ENCODE measurements around the gene DOK7.

DOK7 gene

GRCh38 chr4:3518511-3518880, 55.4 kb downstream of the DOK7 start:
- no peak overlapping the region for H4K91ac ChIP-seq (ENCODE audit: low read depth, low read length)
- no peaks in the 10 kb centered on the region for H3K4me1 ChIP-seq (ENCODE audit: control insufficient read depth in 1 of 2, insufficient read depth in 2 of 2, low read length in 2 of 2)
- no peak overlapping the region for H3K27ac ChIP-seq (ENCODE audit: low read depth, low read length)
- no peak overlapping the region for H3K4me2 ChIP-seq (ENCODE audit: low read length)
- no peak overlapping the region for H2BK120ac ChIP-seq (ENCODE audit: insufficient read depth, low read length, poor library complexity)
- H2BK12ac ChIP-seq (ENCODE audit: low read length): no peak overlapping the region
- H3K27me3 ChIP-seq (ENCODE audit: insufficient read depth, low read length): no peaks in the 10 kb centered on the region
- H4K12ac ChIP-seq (ENCODE audit: low read depth, low read length): no peak overlapping the region
- peaks cover 90 to 94% of the 10 kb centered on the region in 2 experiments for H3K36me3 ChIP-seq (ENCODE audit: control insufficient read depth in 1 of 2, insufficient read depth in 2 of 2, low read length in 2 of 2)
- H3K79me1 ChIP-seq (ENCODE audit: low read length): no peaks in the 10 kb centered on the region
- WGBS (ENCODE audit: extremely low coverage, insufficient coverage, insufficient read length): no CpG with 5 or more reads among the region's 11 CpGs
- no peak overlapping the region for H3K4ac ChIP-seq (ENCODE audit: low read depth, low read length)
- H4K8ac ChIP-seq (ENCODE audit: low read depth, low read length): no peak overlapping the region
- no peak overlapping the region for H3K14ac ChIP-seq (ENCODE audit: low read length)
- no peak overlapping the region for H2AFZ ChIP-seq (ENCODE audit: insufficient read depth, low read length, poor library complexity)
- H3K23ac ChIP-seq (ENCODE audit: low read length): no peak overlapping the region
- H3K79me2 ChIP-seq (ENCODE audit: control insufficient read depth, insufficient read depth, low read length, poor library complexity): no peaks in the 10 kb centered on the region
- no peak overlapping the region for H3K4me3 ChIP-seq (ENCODE audit: low read depth, low read length)
- no peak overlapping the region for H3K18ac ChIP-seq (ENCODE audit: low read length)
- no peak overlapping the region for H3K9ac ChIP-seq (ENCODE audit: low read length)
- no peak for DNase-seq
- no peak overlapping the region for H2BK5ac ChIP-seq (ENCODE audit: low read depth, low read length, poor library complexity)
- H3K9me3 ChIP-seq (ENCODE audit: insufficient read depth, low read depth, low read length): no peaks in the 10 kb centered on the region
- H2AK5ac ChIP-seq (ENCODE audit: low read length): no peak overlapping the region

GRCh38 chr4:3518941-3519340, 55.8 kb downstream of the DOK7 start:
- H3K36me3 ChIP-seq (ENCODE audit: control insufficient read depth in 1 of 2, insufficient read depth in 2 of 2, low read length in 2 of 2): peaks cover 89 to 93% of the 10 kb centered on the region in 2 experiments
- H3K4me1 ChIP-seq (ENCODE audit: control insufficient read depth in 1 of 2, insufficient read depth in 2 of 2, low read length in 2 of 2): no peaks in the 10 kb centered on the region
- H2AFZ ChIP-seq (ENCODE audit: insufficient read depth, low read length, poor library complexity): no peak overlapping the region
- H3K27ac ChIP-seq (ENCODE audit: low read depth, low read length): no peak overlapping the region
- no peak overlapping the region for H2AK5ac ChIP-seq (ENCODE audit: low read length)
- H3K4me2 ChIP-seq (ENCODE audit: low read length): no peak overlapping the region
- H2BK120ac ChIP-seq (ENCODE audit: insufficient read depth, low read length, poor library complexity): no peak overlapping the region
- no peaks in the 10 kb centered on the region for H3K79me2 ChIP-seq (ENCODE audit: control insufficient read depth, insufficient read depth, low read length, poor library complexity)
- no peak overlapping the region for H2BK5ac ChIP-seq (ENCODE audit: low read depth, low read length, poor library complexity)
- H3K4ac ChIP-seq (ENCODE audit: low read depth, low read length): no peak overlapping the region
- H3K79me1 ChIP-seq (ENCODE audit: low read length): no peaks in the 10 kb centered on the region
- H3K27me3 ChIP-seq (ENCODE audit: insufficient read depth, low read length): no peaks in the 10 kb centered on the region
- no peak overlapping the region for H3K14ac ChIP-seq (ENCODE audit: low read length)
- H2BK12ac ChIP-seq (ENCODE audit: low read length): no peak overlapping the region
- no peak overlapping the region for H3K9ac ChIP-seq (ENCODE audit: low read length)
- no peak overlapping the region for H4K8ac ChIP-seq (ENCODE audit: low read depth, low read length)
- no peak overlapping the region for H3K18ac ChIP-seq (ENCODE audit: low read length)
- WGBS (ENCODE audit: extremely low coverage, insufficient coverage, insufficient read length): no CpG with 5 or more reads among the region's 18 CpGs
- H4K91ac ChIP-seq (ENCODE audit: low read depth, low read length): no peak overlapping the region
- H3K9me3 ChIP-seq (ENCODE audit: insufficient read depth, low read depth, low read length): no peaks in the 10 kb centered on the region
- no peak overlapping the region for H3K4me3 ChIP-seq (ENCODE audit: low read depth, low read length)
- H4K12ac ChIP-seq (ENCODE audit: low read depth, low read length): no peak overlapping the region
- no peak for DNase-seq
- no peak overlapping the region for H3K23ac ChIP-seq (ENCODE audit: low read length)

GRCh38 chr4:3519468-3520264, 56.6 kb downstream of the DOK7 start:
- Histone ChIP-seq H3K23ac (ENCODE audit: low read length) (no peak overlapping the region), H3K4me2 (ENCODE audit: low read length) (no peak overlapping the region), H3K14ac (ENCODE audit: low read length) (no peak overlapping the region), H2BK120ac (ENCODE audit: insufficient read depth, low read length, poor library complexity) (no peak overlapping the region), H3K79me1 (ENCODE audit: low read length) (no peaks in the 10 kb centered on the region), H3K27ac (ENCODE audit: low read depth, low read length) (no peak overlapping the region), H3K18ac (ENCODE audit: low read length) (no peak overlapping the region), H3K9me3 (ENCODE audit: insufficient read depth, low read depth, low read length) (no peaks in the 10 kb centered on the region), H2AFZ (ENCODE audit: insufficient read depth, low read length, poor library complexity) (no peak overlapping the region), H3K27me3 (ENCODE audit: insufficient read depth, low read length) (no peaks in the 10 kb centered on the region), H3K4ac (ENCODE audit: low read depth, low read length) (no peak overlapping the region), H4K12ac (ENCODE audit: low read depth, low read length) (no peak overlapping the region), H3K36me3 (ENCODE audit: control insufficient read depth in 1 of 2, insufficient read depth in 2 of 2, low read length in 2 of 2) (peaks cover 89 to 93% of the 10 kb centered on the region in 2 experiments), H2AK5ac (ENCODE audit: low read length) (no peak overlapping the region), H3K79me2 (ENCODE audit: control insufficient read depth, insufficient read depth, low read length, poor library complexity) (no peaks in the 10 kb centered on the region), H3K4me1 (ENCODE audit: control insufficient read depth in 1 of 2, insufficient read depth in 2 of 2, low read length in 2 of 2) (no peaks in the 10 kb centered on the region), H2BK12ac (ENCODE audit: low read length) (no peak overlapping the region), H3K4me3 (ENCODE audit: low read depth, low read length) (no peak overlapping the region), H4K8ac (ENCODE audit: low read depth, low read length) (no peak overlapping the region), H3K9ac (ENCODE audit: low read length) (no peak overlapping the region), H4K91ac (ENCODE audit: low read depth, low read length) (no peak overlapping the region), H2BK5ac (ENCODE audit: low read depth, low read length, poor library complexity) (no peak overlapping the region)
- no peak for DNase-seq
- no CpG with 5 or more reads among the region's 23 CpGs for WGBS (ENCODE audit: extremely low coverage, insufficient coverage, insufficient read length)

- Histone ChIP-seq H3K79me1 (ENCODE audit: low read length) (no peaks in the 10 kb centered on the region), H3K9me3 (ENCODE audit: insufficient read depth, low read depth, low read length) (no peaks in the 10 kb centered on the region), H3K14ac (ENCODE audit: low read length) (no peak overlapping the region), H3K4me1 (ENCODE audit: control insufficient read depth in 1 of 2, insufficient read depth in 2 of 2, low read length in 2 of 2) (no peaks in the 10 kb centered on the region), H2BK120ac (ENCODE audit: insufficient read depth, low read length, poor library complexity) (no peak overlapping the region), H4K12ac (ENCODE audit: low read depth, low read length) (no peak overlapping the region), H3K79me2 (ENCODE audit: control insufficient read depth, insufficient read depth, low read length, poor library complexity) (no peaks in the 10 kb centered on the region), H3K23ac (ENCODE audit: low read length) (no peak overlapping the region), H3K4ac (ENCODE audit: low read depth, low read length) (no peak overlapping the region), H2BK12ac (ENCODE audit: low read length) (no peak overlapping the region), H3K4me3 (ENCODE audit: low read depth, low read length) (no peak overlapping the region), H4K91ac (ENCODE audit: low read depth, low read length) (no peak overlapping the region), H3K9ac (ENCODE audit: low read length) (no peak overlapping the region), H2AK5ac (ENCODE audit: low read length) (no peak overlapping the region), H4K8ac (ENCODE audit: low read depth, low read length) (no peak overlapping the region), H3K18ac (ENCODE audit: low read length) (no peak overlapping the region), H2AFZ (ENCODE audit: insufficient read depth, low read length, poor library complexity) (no peak overlapping the region), H3K4me2 (ENCODE audit: low read length) (no peak overlapping the region), H2BK5ac (ENCODE audit: low read depth, low read length, poor library complexity) (no peak overlapping the region), H3K36me3 (ENCODE audit: control insufficient read depth in 1 of 2, insufficient read depth in 2 of 2, low read length in 2 of 2) (peaks cover 89 to 92% of the 10 kb centered on the region in 2 experiments), H3K27ac (ENCODE audit: low read depth, low read length) (no peak overlapping the region), H3K27me3 (ENCODE audit: insufficient read depth, low read length) (no peaks in the 10 kb centered on the region)
- WGBS (ENCODE audit: extremely low coverage, insufficient coverage, insufficient read length): no CpG with 5 or more reads among the region's 11 CpGs
- no peak for DNase-seq
Measured at GRCh38 chr4:3520276-3520675, 57.2 kb downstream of the DOK7 start.
